Smooth muscle cell (in vitro differentiated cells): Measurements from ENCODE around the gene NOS1. TPM values are rescaled to one million over a fixed set of nuclear protein-coding genes. Genes with fewer than 3 reads are reported as not detected.

Experiments used
- DNase-seq: peaks from one replicate; lab custom pipeline; 2025; ENCODE audit not compliant: unreplicated experiment; lab: John Stamatoyannopoulos, UW
- H2AFZ ChIP-seq: fragments of 200-600 bp; sonication (generic); 2 replicates; pipeline ENCODE4 v1.6.0; 2016; ENCODE audit warnings: antibody characterized with exemption, low read depth, mild to moderate bottlenecking
- H3F3A ChIP-seq: fragments of 200-600 bp; sonication (generic); 2 replicates; pipeline ENCODE4 v1.6.0; 2017; ENCODE audit warnings: antibody characterized with exemption, low read depth
- H3K27ac ChIP-seq: fragments of 200-600 bp; sonication (generic); 2 replicates; pipeline ENCODE4 v1.5.1; 2016; ENCODE audit warnings: low read depth, mild to moderate bottlenecking
- H3K27me3 ChIP-seq: fragments of 200-600 bp; sonication (generic); 2 replicates; pipeline ENCODE4 v1.6.1; 2016; ENCODE audit warnings: low read depth, mild to moderate bottlenecking
- H3K36me3 ChIP-seq: fragments of 200-600 bp; sonication (generic); 2 replicates; pipeline ENCODE4 v1.5.1; 2016; ENCODE audit warnings: low read depth
- H3K4me1 ChIP-seq: fragments of 200-600 bp; sonication (generic); 2 replicates; pipeline ENCODE4 v1.5.1; 2016; ENCODE audit warnings: low read depth
- H3K4me2 ChIP-seq: fragments of 200-600 bp; sonication (generic); 2 replicates; pipeline ENCODE4 v1.6.0; 2016; ENCODE audit warnings: mild to moderate bottlenecking
- H3K4me3 ChIP-seq: fragments of 200-600 bp; sonication (generic); 2 replicates; pipeline ENCODE4 v1.5.1; 2016; ENCODE audit warnings: mild to moderate bottlenecking
- H3K79me2 ChIP-seq: fragments of 200-600 bp; sonication (generic); 2 replicates; pipeline ENCODE4 v1.6.0; 2016; ENCODE audit warnings: low read depth, mild to moderate bottlenecking
- H3K9ac ChIP-seq: fragments of 200-600 bp; sonication (generic); 2 replicates; pipeline ENCODE4 v1.6.0; 2016; ENCODE audit warnings: low read depth
- H3K9me3 ChIP-seq: fragments of 200-600 bp; sonication (generic); replicated peaks from 2 replicates; pipeline ENCODE4 v1.5.1; 2016; ENCODE audit warnings: low read depth
- H4K20me1 ChIP-seq: fragments of 200-600 bp; sonication (generic); 2 replicates; pipeline ENCODE4 v1.6.0; 2016; ENCODE audit warnings: low read depth
- WGBS: methylation state at CpG from one replicate; pipeline ENCODE4 v1.1.7; 2016; ENCODE audit warnings: low lambda C conversion rate; 5-methylcytosine and 5-hydroxymethylcytosine counted together
- polyA plus RNA-seq: library from polyadenylated mRNA; unstranded; fragments of >200 nt; fragmentation: Nextera tagmentation; extraction: Ambion mirVana; gene quantifications from 2 replicates; pipeline ENCODE4 v1.2.1, GENCODE V29; 2016
- total RNA-seq: library from RNA; depleted of rRNA; stranded (reverse); fragments of >200 nt; gene quantifications from 2 replicates; pipeline ENCODE4 v1.2.3, GENCODE V29; 2014
- TF ChIP-seq, protein P1 (sequence below): fragments of 200-600 bp; sonication (generic); IDR thresholded peaks from 2 replicates; pipeline ENCODE4 v1.5.1; 2017; ENCODE audit warnings: borderline replicate concordance, mild to moderate bottlenecking, antibody characterized with exemption; ENCODE audit not compliant: insufficient read depth, poor library complexity, severe bottlenecking

The NOS1 gene
- total and polyA plus RNA-seq, 2 experiments from 2014 or later: 0.09 TPM; not detected in 1

DNA sequence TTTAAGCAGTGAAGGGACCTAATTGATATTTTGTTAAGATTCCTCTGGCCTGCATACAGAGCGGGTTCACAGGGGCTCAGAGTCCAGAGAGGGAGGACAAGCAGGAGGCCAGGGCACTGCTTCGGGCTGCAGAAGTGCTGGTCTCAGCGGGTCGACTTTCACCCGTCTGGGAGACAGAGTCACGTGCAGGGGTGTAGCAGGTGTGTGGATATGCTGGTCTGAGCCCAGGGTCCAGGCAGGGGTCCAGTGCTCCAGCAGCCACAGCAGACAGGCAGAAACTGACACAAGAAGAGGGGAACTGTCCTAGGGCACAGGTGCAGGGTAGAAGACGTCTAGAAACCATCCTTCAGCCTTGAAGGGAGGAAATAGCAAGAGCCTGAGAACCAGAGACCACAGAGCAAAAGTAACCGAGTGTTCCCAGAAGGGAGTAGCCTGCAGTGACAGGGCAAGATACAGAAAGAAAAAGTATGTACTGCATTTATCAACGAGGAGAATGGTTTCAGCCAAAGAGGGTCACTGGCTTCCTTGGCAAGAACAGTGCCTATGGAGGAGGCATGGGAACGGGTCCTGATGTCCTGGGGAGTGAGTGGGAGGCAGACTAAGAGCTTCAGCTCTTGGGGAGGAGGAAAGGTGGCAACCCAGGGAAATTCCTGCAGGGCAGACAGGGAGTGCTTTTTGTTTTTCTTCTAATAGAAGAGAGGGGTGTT is 199.8 kb downstream of the NOS1 start:
- DNase-seq: no peak
- H3K4me2 ChIP-seq: no peak overlapping the region
- no peak overlapping the region for H2AFZ ChIP-seq
- H3K4me3 ChIP-seq: no peak overlapping the region
- H3K4me1 ChIP-seq: no peaks in the 10 kb centered on the region
- no peaks in the 10 kb centered on the region for H3F3A ChIP-seq
- H3K27me3 ChIP-seq: no peaks in the 10 kb centered on the region
- H3K27ac ChIP-seq: no peak overlapping the region
- TF ChIP-seq, protein P1, sequence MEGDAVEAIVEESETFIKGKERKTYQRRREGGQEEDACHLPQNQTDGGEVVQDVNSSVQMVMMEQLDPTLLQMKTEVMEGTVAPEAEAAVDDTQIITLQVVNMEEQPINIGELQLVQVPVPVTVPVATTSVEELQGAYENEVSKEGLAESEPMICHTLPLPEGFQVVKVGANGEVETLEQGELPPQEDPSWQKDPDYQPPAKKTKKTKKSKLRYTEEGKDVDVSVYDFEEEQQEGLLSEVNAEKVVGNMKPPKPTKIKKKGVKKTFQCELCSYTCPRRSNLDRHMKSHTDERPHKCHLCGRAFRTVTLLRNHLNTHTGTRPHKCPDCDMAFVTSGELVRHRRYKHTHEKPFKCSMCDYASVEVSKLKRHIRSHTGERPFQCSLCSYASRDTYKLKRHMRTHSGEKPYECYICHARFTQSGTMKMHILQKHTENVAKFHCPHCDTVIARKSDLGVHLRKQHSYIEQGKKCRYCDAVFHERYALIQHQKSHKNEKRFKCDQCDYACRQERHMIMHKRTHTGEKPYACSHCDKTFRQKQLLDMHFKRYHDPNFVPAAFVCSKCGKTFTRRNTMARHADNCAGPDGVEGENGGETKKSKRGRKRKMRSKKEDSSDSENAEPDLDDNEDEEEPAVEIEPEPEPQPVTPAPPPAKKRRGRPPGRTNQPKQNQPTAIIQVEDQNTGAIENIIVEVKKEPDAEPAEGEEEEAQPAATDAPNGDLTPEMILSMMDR: no peak
- no peaks in the 10 kb centered on the region for H3K79me2 ChIP-seq
- 93% methylated on average over 10 of the region's 10 CpGs for WGBS
- peaks cover 8% of the 10 kb centered on the region for H3K36me3 ChIP-seq
- no peaks in the 10 kb centered on the region for H4K20me1 ChIP-seq
- no peak overlapping the region for H3K9ac ChIP-seq
- no peaks in the 10 kb centered on the region for H3K9me3 ChIP-seq

DNA sequence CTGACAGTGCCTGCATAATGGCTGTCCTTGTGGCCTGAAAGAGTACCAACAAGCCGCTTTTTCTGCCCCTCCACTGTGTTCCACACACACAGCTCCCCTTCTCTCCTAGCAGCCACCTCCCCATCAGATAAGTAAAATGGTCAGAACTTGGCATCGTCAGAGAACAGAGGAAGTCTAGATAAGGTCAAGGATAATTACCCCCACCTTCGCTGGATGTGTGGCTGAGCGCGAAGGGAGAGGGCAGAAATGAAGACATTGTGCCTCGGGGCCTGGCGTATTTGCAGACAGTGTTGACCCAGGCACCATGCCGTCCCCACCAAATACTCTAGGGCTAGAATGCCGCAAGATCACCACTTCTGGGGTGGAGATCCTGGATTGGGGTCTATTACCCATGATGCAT is 201.8 kb downstream of the NOS1 start:
- Histone ChIP-seq H3K4me2 (no peak overlapping the region), H4K20me1 (no peaks in the 10 kb centered on the region), H3K79me2 (no peaks in the 10 kb centered on the region), H3K27me3 (no peaks in the 10 kb centered on the region), H3K9me3 (no peaks in the 10 kb centered on the region), H3K4me1 (no peaks in the 10 kb centered on the region), H3K27ac (no peak overlapping the region), H3K4me3 (no peak overlapping the region), H3K36me3 (peaks cover 17% of the 10 kb centered on the region), H3K9ac (no peak overlapping the region), H2AFZ (no peak overlapping the region), H3F3A (no peaks in the 10 kb centered on the region)
- TF ChIP-seq, protein P1: no peak
- DNase-seq: no peak
- WGBS: 91% methylated on average over 9 of the region's 9 CpGs

DNA sequence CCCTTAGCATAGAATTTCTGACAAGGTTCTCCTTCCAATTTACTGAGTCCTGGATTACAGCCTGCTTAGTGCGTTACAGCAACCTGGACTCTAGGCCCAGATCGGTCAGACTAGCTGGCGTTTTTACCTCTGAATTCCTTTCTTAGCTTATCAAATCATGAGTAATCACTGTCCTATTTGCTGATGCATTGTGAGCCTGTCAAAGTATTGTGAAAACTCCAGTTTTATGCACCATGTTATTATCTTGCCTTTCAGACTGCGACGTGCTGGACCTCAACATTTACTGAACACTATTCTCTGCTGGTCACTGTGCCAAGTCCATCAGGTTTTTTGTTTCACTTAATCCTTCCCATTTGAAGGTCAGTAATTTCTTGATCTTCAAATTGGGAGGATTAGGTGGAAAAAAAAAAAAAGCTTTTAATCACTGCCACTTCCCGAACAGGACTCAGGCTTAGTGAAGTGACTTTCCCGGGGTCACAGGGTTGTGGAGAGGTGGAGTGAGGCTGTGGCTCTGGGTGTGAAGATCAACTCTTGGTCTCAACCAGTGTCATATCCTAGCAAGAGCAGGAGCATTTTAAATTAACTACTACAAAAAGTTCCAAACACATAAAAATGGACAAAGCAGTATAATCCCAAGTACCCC is 202.4 kb downstream of the NOS1 start:
- no peaks in the 10 kb centered on the region for H4K20me1 ChIP-seq
- no peak for DNase-seq
- H2AFZ ChIP-seq: no peak overlapping the region
- no peaks in the 10 kb centered on the region for H3K9me3 ChIP-seq
- H3K4me3 ChIP-seq: no peak overlapping the region
- H3K4me1 ChIP-seq: no peaks in the 10 kb centered on the region
- H3K36me3 ChIP-seq: peaks cover 17% of the 10 kb centered on the region
- no peak overlapping the region for H3K4me2 ChIP-seq
- no peak overlapping the region for H3K9ac ChIP-seq
- 89% methylated on average over 7 of the region's 7 CpGs for WGBS
- H3K27me3 ChIP-seq: no peaks in the 10 kb centered on the region
- no peaks in the 10 kb centered on the region for H3F3A ChIP-seq
- TF ChIP-seq, protein P1: no peak
- no peak overlapping the region for H3K27ac ChIP-seq
- H3K79me2 ChIP-seq: no peaks in the 10 kb centered on the region

Other genes starting within 250 kb of the NOS1 start
- 75.2 and 82.9 TPM in 2 replicates for gene FBXO21, start 171.2 kb downstream of the NOS1 start, total RNA-seq
- 46.9 and 47.4 TPM in 2 replicates for gene FBXO21, start 171.2 kb downstream of the NOS1 start, polyA plus RNA-seq